Measurements from ENCODE around the gene GATA5.

- TF ChIP-seq EP300 (IDR thresholded peaks at IDR 0.05) (no peak), POLR2A (IDR thresholded peaks at IDR 0.05) (no peak)
- TF ChIP-seq, protein P1, sequence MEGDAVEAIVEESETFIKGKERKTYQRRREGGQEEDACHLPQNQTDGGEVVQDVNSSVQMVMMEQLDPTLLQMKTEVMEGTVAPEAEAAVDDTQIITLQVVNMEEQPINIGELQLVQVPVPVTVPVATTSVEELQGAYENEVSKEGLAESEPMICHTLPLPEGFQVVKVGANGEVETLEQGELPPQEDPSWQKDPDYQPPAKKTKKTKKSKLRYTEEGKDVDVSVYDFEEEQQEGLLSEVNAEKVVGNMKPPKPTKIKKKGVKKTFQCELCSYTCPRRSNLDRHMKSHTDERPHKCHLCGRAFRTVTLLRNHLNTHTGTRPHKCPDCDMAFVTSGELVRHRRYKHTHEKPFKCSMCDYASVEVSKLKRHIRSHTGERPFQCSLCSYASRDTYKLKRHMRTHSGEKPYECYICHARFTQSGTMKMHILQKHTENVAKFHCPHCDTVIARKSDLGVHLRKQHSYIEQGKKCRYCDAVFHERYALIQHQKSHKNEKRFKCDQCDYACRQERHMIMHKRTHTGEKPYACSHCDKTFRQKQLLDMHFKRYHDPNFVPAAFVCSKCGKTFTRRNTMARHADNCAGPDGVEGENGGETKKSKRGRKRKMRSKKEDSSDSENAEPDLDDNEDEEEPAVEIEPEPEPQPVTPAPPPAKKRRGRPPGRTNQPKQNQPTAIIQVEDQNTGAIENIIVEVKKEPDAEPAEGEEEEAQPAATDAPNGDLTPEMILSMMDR (IDR thresholded peaks at IDR 0.05) = no peak
These were observed 7.2 kb upstream of the GATA5 start for GRCh38 chr20:62482974-62483373.

Data from suprapubic skin (tissue), 3 donors.